ENCODE data around the gene ITK. TPM values are rescaled to one million over a fixed set of nuclear protein-coding genes. Genes with fewer than 3 reads are reported as not detected.
A peak's percentile ranks its signal among the peaks of the same experiment; 100 is the strongest.

ITK gene
- total RNA-seq, 1 donor from 2014 or later = 0.18 TPM

DNA sequence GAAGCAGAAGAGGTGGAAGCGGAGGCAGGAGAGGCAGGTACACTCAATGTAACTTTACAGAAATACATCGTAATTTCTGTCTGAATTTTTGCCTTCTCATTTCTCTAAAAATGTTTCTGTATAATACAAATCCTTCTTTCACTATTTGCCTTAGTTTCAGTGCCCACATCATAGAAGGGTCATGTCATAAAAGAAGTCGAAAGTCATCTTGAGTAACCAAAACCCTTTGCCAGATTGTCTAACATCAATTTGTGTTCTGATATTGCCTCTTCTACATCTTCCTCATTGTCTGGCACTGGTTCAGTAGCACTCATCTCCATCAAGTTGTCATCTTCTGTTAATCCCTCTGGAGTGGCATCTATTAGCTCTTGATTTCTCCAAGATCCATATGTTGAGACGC is 79.1 kb downstream of the ITK start:
- H3K4me3 Mint-ChIP-seq = no peak overlapping the region
- H3K27ac Mint-ChIP-seq = no peak overlapping the region

DNA sequence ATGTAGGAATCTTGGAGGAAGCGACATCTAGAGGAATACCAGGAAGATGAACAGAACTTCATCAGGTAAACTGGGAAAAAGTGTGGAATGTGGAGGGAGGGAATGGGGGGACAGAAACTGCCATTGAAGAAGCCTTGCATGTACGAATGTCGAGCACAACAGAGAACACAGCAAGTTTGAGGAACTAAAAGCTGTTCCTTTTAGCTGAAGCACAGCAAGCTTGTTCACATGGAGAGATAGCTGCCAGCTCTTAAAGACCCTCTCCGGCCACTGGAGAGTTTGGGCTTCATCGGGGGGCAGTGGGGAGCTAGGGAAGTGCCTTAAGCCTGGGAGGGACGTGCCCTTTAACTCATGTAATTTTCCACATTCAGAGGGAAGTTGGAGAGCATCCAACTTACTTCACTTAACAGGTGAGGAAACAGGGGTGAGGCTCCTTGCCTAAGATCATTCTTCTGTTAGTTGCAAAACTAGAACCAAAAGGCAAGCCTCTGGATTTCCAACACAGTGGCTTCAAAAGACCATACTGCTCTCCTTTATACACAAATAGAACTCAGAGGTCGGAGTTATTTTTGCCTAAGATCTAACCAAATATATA is 83.0 kb downstream of the ITK start:
- TF ChIP-seq CTCF (IDR thresholded peaks at IDR 0.05) = no peak
- Mint-ChIP-seq H3K27me3 (no peaks in the 10 kb centered on the region), H3K36me3 (ENCODE audit: low read depth) (peaks cover 19% of the 10 kb centered on the region), H3K4me1 (peaks cover 51% of the 10 kb centered on the region), H3K4me3 (peak overlapping the region; percentile 55), H3K27ac (peak overlapping the region; percentile 93), H3K9me3 (no peaks in the 10 kb centered on the region)
- ChIA-PET CTCF (interaction anchor here (0.8 to 4.6 kb wide), 7 partner anchors 10 to 114 kb away, joined by 3 to 51 read pairs (median 10); no protein-coding TSS in a partner anchor), POLR2A (interaction anchor here (1.5 to 6.5 kb wide), 5 partner anchors 9 to 120 kb away, joined by 10 to 73 read pairs (median 21); partner anchors contain the start of gene MED7)
- intact Hi-C loops (cut with micrococcal nuclease) = loop anchor here (1.0 to 10.0 kb wide), 3 partner anchors 9 to 311 kb away; partner anchors contain the start of gene ADAM19
- ATAC-seq (ENCODE audit: low read depth) = no peak
- DNase-seq = no peak

More for the DNA sequence above, 79.1 kb downstream of the ITK start:
- ChIA-PET CTCF (no interaction called here), POLR2A (interaction anchor here (0.6 kb wide), 1 partner anchor 12 kb away, joined by 3 read pairs; no protein-coding TSS in a partner anchor)
- ATAC-seq (ENCODE audit: low read depth) = no peak
- H3K36me3 Mint-ChIP-seq (ENCODE audit: low read depth) = no peaks in the 10 kb centered on the region
- H3K9me3 Mint-ChIP-seq = no peaks in the 10 kb centered on the region
- DNase-seq = no peak
- intact Hi-C loops (cut with micrococcal nuclease) = loop anchor here (10.0 kb wide), 1 partner anchor 315 kb away; the partner anchor contains the start of gene ADAM19
- H3K27me3 Mint-ChIP-seq = no peaks in the 10 kb centered on the region
- TF ChIP-seq CTCF (IDR thresholded peaks at IDR 0.05) = no peak
- peaks cover 21% of the 10 kb centered on the region for H3K4me1 Mint-ChIP-seq

DNA sequence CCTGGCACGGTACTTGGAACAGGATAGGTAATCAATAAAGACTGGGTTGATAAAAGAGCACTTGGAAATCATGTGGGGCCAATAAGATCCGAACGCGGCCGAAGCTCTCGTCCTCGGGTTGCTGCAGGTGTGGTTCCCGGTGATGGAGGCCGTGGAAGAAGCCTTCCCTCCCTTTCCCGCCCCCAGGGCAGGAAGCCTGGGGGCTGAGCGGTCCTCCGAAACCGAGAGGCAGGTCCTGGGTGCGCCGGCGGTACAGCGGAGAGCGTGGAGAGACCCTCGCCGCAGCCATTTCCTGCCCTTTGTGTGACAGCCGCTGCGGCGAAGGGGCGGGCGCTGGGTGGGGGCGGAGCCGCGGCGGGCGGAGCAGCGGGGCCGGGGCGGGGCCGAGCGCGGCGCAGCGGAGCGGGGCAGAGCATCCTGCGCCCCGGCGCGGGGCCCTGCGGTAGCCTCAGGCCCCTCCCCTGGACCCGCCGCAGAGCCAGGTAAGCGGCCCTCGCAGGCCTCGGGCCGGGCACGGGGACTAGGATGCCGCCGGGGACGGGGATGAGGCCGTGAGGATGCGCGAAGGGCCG is 85.2 kb downstream of the ITK start, which contains the start of gene CYFIP2:
Gene CYFIP2, plus strand, starts transcription at position 410 of the 572 bp plus-strand sequence. CDS start 19,239 bp downstream, outside the sequence.
- ChIA-PET CTCF (interaction anchor here (1.0 to 1.3 kb wide), 2 partner anchors 13 to 43 kb away, joined by 3 to 5 read pairs; no protein-coding TSS in a partner anchor), POLR2A (interaction anchor here (0.5 to 6.5 kb wide), 12 partner anchors 11 to 123 kb away, joined by 3 to 73 read pairs (median 4); partner anchors contain the start of gene MED7)
- H3K36me3 Mint-ChIP-seq (ENCODE audit: low read depth) = peaks cover 34% of the 10 kb centered on the region
- H3K27me3 Mint-ChIP-seq = no peaks in the 10 kb centered on the region
- H3K27ac Mint-ChIP-seq = peak within 1 kb of the TSS; percentile 99
- H3K9me3 Mint-ChIP-seq = peaks cover 4% of the 10 kb centered on the region
- H3K4me1 Mint-ChIP-seq = peaks cover 69% of the 10 kb centered on the region
- TF ChIP-seq CTCF (IDR thresholded peaks at IDR 0.05) = no peak
- peak within 1 kb of the TSS; percentile 97 for H3K4me3 Mint-ChIP-seq
- ATAC-seq (ENCODE audit: low read depth) (peak; percentile 90), DNase-seq (peak; percentile 76)
- intact Hi-C loops (cut with micrococcal nuclease) = loop anchor here (1.0 to 10.0 kb wide), 5 partner anchors 18 to 309 kb away; partner anchors contain the start of gene ADAM19

DNA sequence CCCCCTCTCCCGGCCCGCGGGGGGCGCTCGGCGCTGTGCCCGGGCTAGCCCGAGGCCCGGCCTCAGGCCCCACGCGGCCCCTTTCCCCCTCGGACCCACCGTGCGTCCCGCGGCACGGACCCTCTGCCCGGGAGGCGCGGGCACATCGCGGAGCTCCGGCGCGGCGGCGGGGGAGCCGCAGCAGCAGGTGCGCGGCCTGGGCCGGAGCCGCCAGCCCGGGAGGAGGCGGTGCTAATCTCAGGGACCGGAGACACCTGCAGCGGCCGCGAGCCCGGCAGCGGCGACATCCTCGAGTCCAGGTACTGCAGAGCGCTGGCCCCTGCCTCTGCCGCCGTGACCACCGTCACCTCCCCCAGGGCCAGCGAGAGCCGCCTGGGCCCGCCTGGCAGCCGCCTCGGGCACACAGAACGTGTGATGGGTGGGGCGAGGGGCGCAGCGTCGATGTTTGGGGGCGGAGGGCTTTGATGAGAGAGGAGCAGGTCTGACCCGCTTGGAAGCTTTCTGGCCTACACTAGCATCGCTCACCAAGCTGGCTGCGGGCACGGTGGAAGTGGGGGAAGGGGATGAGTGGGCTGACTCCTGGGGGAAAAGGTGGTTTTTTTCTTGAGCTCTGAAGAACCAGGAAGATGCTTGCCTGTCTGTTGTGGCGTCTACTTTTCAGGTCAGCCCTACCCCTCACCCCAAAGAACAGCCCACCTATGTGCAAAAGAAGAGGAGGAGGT is 85.8 kb downstream of the ITK start:
- DNase-seq (peak; percentile 61), ATAC-seq (ENCODE audit: low read depth) (peak; percentile 29)
- ChIA-PET CTCF (interaction anchor here (1.0 kb wide), 2 partner anchors 13 to 14 kb away, joined by 3 to 5 read pairs; no protein-coding TSS in a partner anchor), POLR2A (interaction anchor here (0.5 to 6.5 kb wide), 20 partner anchors 8 to 464 kb away, joined by 3 to 73 read pairs (median 4); partner anchors contain the start of gene MED7)
- H3K27me3 Mint-ChIP-seq = no peaks in the 10 kb centered on the region
- peaks cover 76% of the 10 kb centered on the region for H3K4me1 Mint-ChIP-seq
- H3K4me3 Mint-ChIP-seq = peak overlapping the region; percentile 93
- H3K36me3 Mint-ChIP-seq (ENCODE audit: low read depth) = peaks cover 41% of the 10 kb centered on the region
- peaks cover 6% of the 10 kb centered on the region for H3K9me3 Mint-ChIP-seq
- TF ChIP-seq CTCF (IDR thresholded peaks at IDR 0.05) = no peak
- intact Hi-C loops (cut with micrococcal nuclease) = loop anchor here (1.0 to 10.0 kb wide), 5 partner anchors 17 to 308 kb away; partner anchors contain the start of gene ADAM19
- H3K27ac Mint-ChIP-seq = peak overlapping the region; percentile 95
